ENCODE measurements around the gene LTBP3.
A peak's percentile ranks its signal among the peaks of the same experiment; 100 is the strongest.

DNA sequence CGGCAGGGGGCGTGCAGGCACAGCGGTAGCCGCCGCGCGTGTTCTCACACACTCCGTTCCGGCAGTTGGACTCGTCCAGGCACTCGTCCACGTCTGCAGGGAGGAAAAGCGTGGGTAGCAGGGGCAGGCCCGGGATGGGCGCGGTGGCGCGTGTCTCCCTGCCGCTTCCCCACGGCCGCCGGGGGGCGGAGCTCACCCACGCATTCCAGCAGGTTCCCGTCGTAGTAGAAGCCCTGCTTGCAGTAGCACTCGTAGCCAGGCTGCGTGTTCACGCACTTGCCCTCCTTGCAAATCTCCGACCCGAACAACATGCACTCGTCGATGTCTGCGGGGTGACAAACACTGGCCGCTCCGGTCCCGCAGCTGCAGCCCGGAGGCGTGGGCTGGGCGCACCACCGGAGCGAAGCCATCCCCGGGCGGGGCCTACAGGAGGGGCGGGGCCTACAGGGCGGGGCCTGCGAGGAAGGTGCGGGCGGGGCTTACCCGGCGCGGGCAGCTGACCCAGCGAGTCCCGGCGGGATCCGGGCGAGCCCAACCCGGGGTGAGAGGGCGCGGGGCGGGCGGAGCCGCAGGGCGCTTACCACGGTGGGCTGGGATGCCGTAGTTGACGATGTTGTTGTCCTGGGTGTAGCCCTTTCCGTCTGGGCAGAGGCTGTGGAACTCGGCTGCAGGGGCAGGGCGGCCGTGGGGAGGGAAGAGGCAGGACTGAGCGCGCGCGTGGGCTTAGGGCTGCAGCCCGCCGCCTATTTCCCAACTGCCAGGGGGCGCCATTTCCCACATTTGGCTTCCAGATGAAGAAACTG, 17.7 kb downstream of the LTBP3 start:
- TF ChIP-seq POLR2A (IDR thresholded peaks at IDR 0.05) = peak; percentile 25 to 41
- TF ChIP-seq, protein P1, sequence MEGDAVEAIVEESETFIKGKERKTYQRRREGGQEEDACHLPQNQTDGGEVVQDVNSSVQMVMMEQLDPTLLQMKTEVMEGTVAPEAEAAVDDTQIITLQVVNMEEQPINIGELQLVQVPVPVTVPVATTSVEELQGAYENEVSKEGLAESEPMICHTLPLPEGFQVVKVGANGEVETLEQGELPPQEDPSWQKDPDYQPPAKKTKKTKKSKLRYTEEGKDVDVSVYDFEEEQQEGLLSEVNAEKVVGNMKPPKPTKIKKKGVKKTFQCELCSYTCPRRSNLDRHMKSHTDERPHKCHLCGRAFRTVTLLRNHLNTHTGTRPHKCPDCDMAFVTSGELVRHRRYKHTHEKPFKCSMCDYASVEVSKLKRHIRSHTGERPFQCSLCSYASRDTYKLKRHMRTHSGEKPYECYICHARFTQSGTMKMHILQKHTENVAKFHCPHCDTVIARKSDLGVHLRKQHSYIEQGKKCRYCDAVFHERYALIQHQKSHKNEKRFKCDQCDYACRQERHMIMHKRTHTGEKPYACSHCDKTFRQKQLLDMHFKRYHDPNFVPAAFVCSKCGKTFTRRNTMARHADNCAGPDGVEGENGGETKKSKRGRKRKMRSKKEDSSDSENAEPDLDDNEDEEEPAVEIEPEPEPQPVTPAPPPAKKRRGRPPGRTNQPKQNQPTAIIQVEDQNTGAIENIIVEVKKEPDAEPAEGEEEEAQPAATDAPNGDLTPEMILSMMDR (IDR thresholded peaks at IDR 0.05) = peak; percentile 88 to 96 (median 94)
